IMR-90 (cell line): ENCODE measurements around the gene ACAP1.

Experiments
- BHLHE40 ChIP-seq: fragments of 150-350 bp; IDR thresholded peaks from 2 replicates; pipeline ENCODE4 v1.6.1; 2016; ENCODE audit warnings: mild to moderate bottlenecking, low read depth, low read length
- CTCF ChIP-seq: conservative IDR thresholded peaks from 2 replicates; pipeline ENCODE4 v1.5.1; 2012; ENCODE audit warnings: mild to moderate bottlenecking, low read depth, low read length, improper control_type of control experiment
- FOS ChIP-seq: fragments of 150-350 bp; IDR thresholded peaks from 2 replicates; pipeline ENCODE4 v1.6.1; 2016; ENCODE audit warnings: low read depth, low read length
- MXI1 ChIP-seq: IDR thresholded peaks from 2 replicates; pipeline ENCODE4 v1.6.1; 2012; ENCODE audit warnings: low read depth, mild to moderate bottlenecking, low read length, moderate library complexity, borderline replicate concordance
- POLR2A ChIP-seq: IDR thresholded peaks from 2 replicates; pipeline ENCODE4 v1.6.1; 2012; ENCODE audit warnings: mild to moderate bottlenecking, low read depth, low read length
- RCOR1 ChIP-seq: IDR thresholded peaks from 2 replicates; pipeline ENCODE4 v1.6.1; 2012; ENCODE audit warnings: mild to moderate bottlenecking, low read length, improper control_type of control experiment; ENCODE audit not compliant: insufficient replicate concordance
- RFX5 ChIP-seq: IDR thresholded peaks from 2 replicates; pipeline ENCODE4 v1.8.0; 2012; ENCODE audit warnings: low read depth, mild to moderate bottlenecking, low read length, moderate library complexity
- SMC3 ChIP-seq: fragments of 150-350 bp; IDR thresholded peaks from 2 replicates; pipeline ENCODE4 v1.6.1; 2016; ENCODE audit warnings: low read depth, mild to moderate bottlenecking, antibody characterized with exemption, low read length, moderate library complexity
- USF2 ChIP-seq: fragments of 150-350 bp; IDR thresholded peaks from 2 replicates; pipeline ENCODE4 v1.6.1; 2017; ENCODE audit warnings: mild to moderate bottlenecking, antibody characterized with exemption, low read length, low read depth

GRCh38 chr17:7357381-7357780 lies 21.1 kb downstream of the ACAP1 start:
- TF ChIP-seq CTCF: no peak
- TF ChIP-seq POLR2A: no peak
- no peak for TF ChIP-seq FOS
- TF ChIP-seq SMC3: no peak
- no peak for TF ChIP-seq RCOR1
- TF ChIP-seq USF2: no peak
- TF ChIP-seq BHLHE40: no peak
- no peak for TF ChIP-seq RFX5
- TF ChIP-seq MXI1: no peak
